GM21786 (cell line): ENCODE results near the gene DEPP1.

Experiments used
- ATAC-seq: cut with Tn5 transposase; IDR thresholded peaks from one replicate; pipeline ENCODE4 v1.9.1; 2021; ENCODE audit not compliant: unreplicated experiment

The DEPP1 gene

DNA sequence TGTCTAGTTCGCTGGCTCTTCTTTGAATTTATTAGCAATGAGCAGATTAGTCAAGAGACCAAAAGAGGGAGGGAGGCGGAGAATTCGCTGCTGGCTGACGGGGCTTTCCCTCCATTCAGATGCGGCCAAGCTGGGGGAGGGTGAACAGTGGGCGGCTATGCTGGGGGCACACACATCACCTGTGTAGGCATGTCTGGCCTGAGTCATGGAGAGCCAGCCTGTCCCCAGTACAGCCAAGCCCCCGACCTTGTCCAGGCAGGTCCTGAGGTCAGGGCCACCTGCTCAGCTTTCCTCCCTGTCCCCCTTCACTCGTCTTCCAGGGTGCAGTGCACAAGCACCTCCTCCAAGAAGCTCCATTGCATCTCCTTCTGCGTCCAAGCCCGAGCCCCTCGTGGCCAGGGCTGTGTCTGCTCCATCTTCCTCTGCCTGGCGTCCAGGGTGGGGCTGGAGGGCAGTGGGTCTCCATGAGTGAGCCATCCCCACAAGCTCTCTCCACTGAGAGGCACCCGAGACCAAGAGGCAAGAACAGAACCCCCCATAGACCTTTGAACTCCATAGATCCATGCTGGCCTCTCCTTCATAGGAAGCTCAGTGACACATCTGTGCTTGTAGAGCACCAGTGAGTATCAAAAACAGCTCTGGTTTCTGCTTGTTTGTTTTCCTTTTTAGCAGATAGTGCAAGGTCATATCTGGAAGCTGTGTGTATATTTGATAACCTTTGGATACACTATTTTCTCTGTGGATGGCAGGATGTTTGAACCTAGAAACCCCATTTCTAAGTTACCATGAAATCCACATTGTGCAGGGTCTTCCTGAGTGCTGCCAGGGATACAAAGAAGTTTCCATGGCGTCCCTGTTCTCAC is 1.9 kb upstream of the DEPP1 start:
- no peak for ATAC-seq

DNA sequence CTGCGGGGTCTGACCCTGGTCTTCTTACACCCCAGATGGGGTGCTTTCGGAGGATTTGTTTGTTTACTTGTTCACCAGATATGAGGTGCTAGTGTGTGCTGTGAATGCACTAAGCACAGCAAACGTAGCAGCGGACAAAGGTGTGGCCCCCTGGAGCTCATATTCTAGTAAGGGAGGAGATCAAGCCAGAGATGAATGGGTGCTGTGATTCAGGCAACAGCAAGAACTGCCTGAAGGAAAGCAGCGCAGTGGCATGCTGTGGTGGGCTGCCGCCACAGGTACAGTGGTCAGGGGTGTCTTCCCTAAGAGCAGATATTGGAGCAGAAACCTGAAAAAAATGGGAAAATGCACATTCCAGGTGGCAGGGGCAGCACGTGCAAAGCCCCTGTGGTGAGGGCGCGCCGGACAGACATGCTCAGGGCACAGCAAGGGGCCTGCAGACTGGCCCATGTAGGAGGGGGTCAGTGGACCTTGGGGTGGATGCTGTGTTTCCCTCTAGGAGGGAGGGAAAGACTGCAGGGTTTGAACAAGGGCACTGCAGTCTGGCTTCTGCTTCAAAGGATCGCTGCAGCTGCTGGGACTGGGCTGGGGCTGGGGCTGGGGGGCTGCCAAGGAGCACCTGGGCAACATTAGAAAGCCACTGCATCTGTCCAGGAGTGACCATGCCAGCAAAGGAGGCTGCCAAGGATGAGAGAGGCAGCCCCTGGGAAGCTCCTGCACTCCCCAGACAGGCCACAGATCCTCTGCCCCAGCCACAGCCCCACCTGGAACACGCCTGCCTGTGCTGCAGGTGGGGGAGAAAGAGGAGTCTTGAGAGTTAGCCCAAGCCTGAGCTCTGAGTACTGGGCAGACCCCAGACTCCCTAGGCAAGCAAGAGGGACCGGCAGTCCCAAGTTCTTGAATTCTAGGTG is 927 bp upstream of the DEPP1 start:
- no peak for ATAC-seq

DNA sequence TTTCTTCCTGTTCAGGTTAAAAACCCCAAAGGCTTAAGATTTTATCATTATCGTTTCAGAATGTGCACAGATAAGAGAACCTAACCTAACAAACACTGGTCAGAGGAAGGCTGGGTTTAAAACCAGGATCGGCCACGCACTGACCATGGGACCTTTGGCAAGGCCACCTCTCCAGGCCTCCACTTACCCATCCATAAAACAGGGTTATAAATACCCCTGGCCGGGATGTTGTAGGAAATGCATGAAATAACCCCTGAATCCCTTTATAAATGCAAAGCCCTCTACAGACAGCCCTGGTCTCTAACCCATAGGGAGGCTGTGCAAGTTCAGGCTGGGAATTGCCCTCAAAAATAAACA is 418 bp downstream of the DEPP1 start:
- no peak for ATAC-seq

GRCh38 chr10:44977287-44978212 is 1.1 kb downstream of the DEPP1 start:
- ATAC-seq: no peak

DNA sequence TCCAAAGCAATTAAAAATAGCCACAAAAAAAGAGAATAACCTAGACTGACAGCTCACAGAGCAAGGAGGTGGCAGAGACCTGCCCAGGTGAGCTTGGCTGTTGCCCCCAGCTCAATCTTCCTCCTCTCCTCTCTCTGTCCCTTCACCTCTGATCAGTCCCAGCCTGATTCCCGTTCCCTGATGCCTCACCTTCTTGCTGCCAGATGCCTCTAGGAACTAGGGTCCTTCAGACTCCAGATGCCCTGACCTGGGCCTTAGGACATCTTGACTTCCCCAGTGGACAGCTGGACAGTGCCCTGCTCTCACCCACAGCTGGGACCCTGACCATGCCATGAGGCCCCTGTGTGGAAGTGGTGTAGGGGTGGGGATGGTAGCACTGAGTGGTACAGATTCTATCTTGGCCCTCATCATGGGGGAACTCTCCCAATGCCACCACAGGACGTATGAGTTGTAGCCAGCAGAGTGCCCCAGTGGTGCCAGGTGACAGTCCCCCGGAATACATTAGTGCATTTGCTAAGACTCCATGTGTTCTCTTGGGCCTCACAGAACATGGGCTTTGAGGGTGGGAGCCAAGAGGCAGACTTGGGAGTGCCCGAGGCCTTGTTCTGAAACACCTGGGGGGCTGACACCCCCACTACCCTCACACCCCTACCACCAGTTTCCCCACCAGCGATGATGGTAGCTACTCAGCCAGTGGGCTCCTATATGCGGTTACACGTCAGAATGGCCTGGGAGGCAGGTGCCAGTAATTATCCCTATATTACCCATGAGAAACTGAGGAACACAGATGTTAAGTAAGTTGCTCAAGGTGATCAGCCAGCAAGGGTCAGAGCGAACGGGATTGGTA is 2.0 kb downstream of the DEPP1 start:
- ATAC-seq: no peak

DNA sequence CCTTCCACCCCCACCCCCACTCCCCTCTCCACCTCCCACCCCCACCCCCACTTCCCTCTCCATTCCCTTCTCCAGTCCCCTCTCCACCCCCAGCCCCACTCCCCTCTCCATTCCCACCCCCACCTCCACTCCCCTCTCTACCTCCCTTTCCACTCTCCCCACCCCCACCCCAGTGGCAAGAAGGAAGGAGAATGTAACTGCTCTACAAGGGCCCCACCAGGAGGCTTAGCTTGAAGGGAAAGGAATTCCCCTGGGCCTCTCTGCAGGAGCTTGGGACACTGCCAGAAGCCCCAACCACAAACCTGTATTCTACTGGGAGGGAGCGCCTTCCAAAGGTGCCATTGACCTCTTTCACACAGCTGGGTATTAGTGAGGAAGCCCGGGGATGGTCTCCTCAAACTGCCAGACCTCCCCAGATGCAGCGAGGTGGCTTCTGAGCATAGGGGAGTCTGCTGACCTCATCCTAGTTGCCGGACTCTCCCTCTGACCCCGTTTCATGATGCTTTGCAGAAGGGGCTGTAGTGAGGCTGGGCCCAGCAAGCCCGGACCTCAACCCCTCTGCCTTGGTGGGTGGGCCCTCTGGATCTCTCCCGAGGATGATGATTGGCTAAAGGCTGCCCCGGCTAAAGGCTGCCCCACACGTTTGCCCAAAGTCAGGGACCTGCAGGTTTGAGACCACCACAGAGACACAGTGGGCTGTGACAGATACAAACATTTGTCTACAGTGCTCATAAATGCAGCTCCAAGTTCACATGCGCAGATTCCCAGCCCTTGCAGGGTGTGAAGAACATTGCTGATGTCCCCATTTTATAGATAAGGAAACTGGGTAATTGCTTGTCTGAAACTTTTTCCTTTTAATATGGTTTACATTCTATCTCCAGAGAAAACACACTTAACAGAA is 2.9 kb downstream of the DEPP1 start:
- no peak for ATAC-seq

- peak; percentile 59 for ATAC-seq
These were observed 3.8 kb downstream of the DEPP1 start for GRCh38 chr10:44974628-44975430.

DNA sequence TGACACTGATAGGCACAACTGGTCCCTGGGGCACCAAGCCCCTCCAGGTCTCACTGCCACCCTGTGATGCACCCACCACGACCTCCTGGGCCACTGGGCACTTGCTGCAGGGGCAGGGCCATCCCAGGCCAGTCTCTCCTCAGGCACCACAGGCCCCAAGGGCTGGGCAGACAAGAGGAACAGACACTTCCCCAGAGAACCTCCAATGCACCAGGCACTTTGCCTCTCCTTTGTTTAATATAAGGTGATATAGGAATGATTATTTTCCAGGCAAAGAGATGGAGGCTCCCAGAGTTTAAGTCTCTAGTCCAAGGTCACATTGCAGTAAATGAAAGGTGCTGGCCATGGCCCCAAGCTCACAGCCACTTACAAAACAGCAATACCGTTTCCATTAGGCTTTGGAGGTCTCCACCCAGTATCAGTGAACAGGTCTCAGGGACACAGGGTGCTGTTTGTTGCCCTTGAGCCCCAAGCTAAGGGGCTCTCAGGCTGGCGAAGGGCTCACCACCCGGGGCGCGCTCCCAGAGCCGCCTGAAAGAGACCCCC is 4.5 kb downstream of the DEPP1 start:
- no peak for ATAC-seq

DNA sequence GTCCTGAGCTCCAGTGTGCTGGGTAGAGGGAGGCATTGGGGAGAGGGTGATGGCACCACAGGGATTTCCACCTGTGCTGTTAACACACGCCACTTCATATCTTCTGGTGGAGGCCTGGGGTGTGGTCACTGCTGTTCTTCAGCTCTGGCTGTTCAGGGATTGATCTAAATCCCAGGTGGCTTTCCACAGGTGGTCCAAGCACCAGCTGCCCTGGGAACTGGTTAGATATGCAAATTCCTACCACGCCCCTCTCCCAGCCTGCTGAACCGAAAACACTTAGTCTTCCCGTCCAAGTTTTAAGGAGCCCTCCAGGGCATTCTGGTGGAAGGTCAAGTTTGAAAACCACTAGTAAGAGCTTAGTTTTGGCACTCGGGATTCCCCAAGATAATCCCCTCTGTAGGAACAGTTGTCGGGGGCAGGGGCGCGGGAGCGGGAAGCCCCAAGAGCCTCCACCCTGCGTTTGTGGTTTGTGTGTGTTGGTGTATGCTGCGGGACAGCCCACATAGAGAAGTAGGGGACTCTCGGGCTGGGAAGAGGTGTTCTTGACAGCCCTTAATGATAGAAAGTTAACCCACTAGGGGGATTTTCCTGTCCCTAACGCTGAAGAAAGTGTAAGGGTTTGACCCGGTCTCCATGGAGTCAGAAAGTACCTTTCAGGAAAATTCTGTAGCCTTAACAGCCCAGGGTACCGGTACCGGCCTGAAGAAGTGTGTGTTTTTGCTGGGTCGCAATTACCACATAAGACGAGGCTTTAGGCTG is 5.1 kb downstream of the DEPP1 start:
- no peak for ATAC-seq

DNA sequence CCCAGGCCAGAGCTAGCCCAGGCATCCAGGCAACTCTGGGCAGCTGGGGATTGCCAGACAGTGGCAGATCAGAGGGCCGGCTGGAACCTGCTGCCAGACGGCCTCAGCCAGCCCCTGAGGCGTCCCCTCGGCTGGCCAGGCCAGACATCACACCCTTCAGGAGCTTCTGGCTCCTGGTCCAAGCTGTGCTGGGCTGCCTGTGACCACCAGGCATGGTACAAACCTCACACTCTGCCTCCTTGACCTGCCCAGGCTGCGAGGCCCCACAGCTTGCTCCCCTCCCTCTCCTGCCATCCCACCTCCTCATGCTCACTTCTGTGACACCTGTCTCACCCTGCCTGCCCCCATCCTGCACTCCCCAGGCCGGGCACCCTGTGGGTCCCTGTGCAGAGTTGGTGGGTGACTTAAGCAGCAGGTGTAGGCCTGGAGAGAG is 5.7 kb downstream of the DEPP1 start:
- ATAC-seq: no peak

DNA sequence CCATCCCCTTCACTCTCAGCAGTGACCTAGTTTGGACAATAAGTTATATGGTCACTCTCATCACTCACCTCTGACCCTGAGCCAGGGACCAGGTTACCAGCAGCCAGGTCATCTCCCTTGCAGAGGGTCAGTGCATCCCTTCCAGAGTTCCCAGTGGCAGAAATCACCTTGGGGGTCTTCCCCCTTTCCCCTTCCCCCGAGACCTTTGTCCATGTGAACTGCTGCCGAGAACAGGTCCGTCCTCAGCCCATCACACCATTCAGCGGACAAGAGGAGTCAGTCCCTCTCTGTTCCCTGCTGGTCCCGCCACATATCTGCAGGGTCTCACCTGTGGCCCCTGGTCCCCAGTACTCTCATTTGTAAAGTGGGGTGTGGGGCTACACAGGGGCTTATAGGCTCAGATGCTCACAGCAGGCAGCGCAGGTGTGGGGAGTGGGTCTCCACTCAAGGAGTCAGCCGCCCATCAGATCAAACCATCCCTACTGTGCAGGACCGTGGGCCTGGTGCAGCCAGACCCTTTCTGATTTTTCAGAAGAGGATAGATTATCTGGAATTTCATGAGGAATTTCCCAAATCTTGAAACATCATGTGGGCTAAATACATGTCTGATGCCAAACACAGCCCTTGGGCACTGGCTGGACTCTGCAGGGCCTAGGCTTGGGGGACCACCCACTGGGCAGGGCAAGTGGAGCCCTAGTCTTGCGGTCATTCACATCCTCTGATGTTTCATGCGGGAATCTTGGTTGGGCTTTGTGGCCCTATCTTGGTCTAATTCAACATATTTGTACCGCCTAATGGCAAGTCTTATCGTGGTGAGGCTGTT is 6.5 kb downstream of the DEPP1 start:
- ATAC-seq: no peak

DNA sequence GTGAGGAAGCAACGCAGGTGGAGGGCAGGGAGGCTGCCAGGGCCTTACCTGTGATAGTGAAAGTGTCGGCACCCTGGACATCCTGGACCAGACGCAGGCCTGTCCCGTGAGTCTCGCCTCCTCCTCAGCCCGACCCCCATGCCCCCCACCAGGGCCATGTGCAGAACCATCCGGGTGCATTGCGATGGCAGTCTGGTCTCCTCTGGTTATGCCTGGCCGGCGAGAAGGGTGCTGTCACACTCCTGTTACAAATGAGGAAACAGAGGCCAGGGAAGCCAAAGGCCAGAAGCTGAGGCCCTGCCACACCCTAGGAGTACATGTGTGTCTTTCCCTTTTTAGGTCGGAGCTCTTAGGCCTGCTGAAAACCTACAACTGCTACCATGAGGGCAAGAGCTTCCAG is 7.2 kb downstream of the DEPP1 start:
- ATAC-seq: no peak

DNA sequence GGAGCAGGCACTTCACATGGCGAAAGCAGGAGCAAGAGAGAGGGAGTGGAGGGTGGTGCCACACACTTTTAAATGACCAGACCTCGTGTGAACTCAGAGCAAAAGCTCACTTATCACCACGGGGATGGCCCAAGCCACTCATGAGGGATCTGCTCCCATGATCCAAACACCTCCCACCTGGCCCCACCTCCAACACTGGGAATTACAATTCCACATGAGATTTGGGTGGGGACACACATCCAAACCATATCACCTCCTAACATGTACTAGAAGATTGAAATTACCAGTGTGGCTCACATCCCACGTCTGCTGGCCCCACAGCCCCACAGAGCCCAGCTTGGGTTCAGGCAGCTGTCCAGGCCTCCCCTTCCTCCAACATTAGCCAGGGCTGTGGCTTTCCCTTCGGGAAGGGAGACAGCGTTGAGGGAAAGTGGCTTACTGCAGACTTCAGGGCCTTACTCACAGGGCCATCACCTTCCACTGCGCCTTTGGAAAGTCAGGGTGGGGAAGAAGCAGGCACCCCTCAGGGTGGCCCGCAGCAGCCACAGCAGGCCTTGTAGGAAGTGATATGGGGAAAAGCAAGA is 7.7 kb downstream of the DEPP1 start:
- no peak for ATAC-seq

- ATAC-seq: no peak
These were observed 8.8 kb downstream of the DEPP1 start for GRCh38 chr10:44969854-44970253.

DNA sequence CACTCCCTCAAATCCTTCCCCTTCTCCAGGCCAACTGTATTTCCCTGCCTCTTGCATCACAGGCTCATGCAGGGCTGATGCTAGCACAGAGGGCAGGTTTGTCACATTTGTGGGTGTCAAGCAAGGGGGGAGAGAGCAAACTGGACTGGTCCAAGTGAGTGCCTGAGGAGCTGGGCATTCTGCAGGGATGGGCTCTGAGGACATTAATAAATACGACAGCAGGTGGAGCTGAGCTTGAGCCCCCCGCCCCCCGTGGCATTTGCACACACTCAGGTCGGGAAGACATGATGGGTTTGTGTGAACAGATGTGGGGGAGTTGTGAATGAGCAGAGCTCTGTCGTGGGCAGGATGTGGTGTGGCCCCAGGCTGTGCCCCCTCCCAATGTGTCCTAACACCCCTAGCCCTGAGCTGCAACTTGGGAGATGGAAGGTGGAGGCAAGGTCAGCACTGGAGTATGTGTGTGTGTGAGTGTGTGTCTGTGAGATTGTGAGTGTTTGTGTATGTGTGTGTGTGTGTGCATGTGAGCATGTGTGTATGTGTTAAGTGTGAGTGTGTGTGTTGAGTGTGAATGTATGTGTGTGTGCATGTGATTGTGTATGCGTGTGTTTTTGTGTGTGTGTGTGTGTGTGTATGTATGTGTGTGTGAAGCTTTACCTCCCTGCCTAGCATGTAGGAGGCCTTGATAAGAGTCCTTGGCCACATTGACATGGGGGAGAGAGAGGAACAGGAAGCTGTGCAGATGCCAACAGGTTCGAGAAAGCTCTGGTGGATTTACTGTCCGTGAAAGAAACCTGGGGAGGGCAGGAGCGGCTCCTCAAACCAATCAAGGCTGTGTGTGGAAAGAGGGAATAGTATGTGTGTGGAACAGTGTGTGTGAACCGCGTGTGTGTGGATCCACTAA is 9.9 kb downstream of the DEPP1 start:
- ATAC-seq: no peak
